DOHH2 (cell line): ENCODE data around the gene CACNA2D4.

Source experiments
- H3F3A ChIP-seq: fragments of 200-600 bp; sonication (generic), shearing (Covaris generic); 2 replicates; pipeline ENCODE4 v1.6.0; 2016; ENCODE audit warnings: antibody characterized with exemption, mild to moderate bottlenecking; ENCODE audit not compliant: control insufficient read depth, insufficient read depth
- H3K27ac ChIP-seq: fragments of 200-600 bp; sonication (generic); 2 replicates; pipeline ENCODE4 v1.5.1; 2014; ENCODE audit warnings: low read depth, mild to moderate bottlenecking, low read length, moderate library complexity
- H3K27me3 ChIP-seq: fragments of 200-600 bp; sonication (generic); 2 replicates; pipeline ENCODE4 v1.6.1; 2014; ENCODE audit warnings: mild to moderate bottlenecking, low read length, mixed read lengths; ENCODE audit not compliant: control insufficient read depth
- H3K36me3 ChIP-seq: fragments of 200-600 bp; sonication (generic); 2 replicates; pipeline ENCODE4 v1.6.1; 2014; ENCODE audit warnings: mild to moderate bottlenecking, low read length, moderate library complexity, mixed read lengths; ENCODE audit not compliant: control insufficient read depth
- H3K4me1 ChIP-seq: fragments of 200-600 bp; sonication (generic); 2 replicates; pipeline ENCODE4 v1.6.1; 2014; ENCODE audit warnings: mild to moderate bottlenecking, low read length, mixed read lengths; ENCODE audit not compliant: control insufficient read depth
- H3K4me2 ChIP-seq: fragments of 200-600 bp; sonication (generic); 2 replicates; pipeline ENCODE4 v1.6.0; 2014; ENCODE audit warnings: mild to moderate bottlenecking, low read length, moderate library complexity
- H3K4me3 ChIP-seq: fragments of 200-600 bp; sonication (generic); 2 replicates; pipeline ENCODE4 v1.5.1; 2014; ENCODE audit warnings: mild to moderate bottlenecking, low read length, mixed read lengths
- H3K79me2 ChIP-seq: fragments of 200-600 bp; sonication (generic); 2 replicates; pipeline ENCODE4 v1.6.1; 2014; ENCODE audit warnings: mild to moderate bottlenecking, low read length, mixed read lengths; ENCODE audit not compliant: control insufficient read depth
- H3K9me2 ChIP-seq: fragments of 200-600 bp; sonication (generic); replicated peaks from 2 replicates; pipeline ENCODE4 v1.6.1; 2014; ENCODE audit warnings: mild to moderate bottlenecking, low read length, mixed read lengths; ENCODE audit not compliant: control insufficient read depth
- H3K9me3 ChIP-seq: fragments of 200-600 bp; sonication (generic); 2 replicates; pipeline ENCODE4 v1.6.1; 2014; ENCODE audit warnings: antibody characterized with exemption, low read length, mixed read lengths; ENCODE audit not compliant: control insufficient read depth, insufficient read depth
- H4K20me1 ChIP-seq: fragments of 200-600 bp; sonication (generic); 2 replicates; pipeline ENCODE4 v1.6.0; 2014; ENCODE audit warnings: low read depth, mild to moderate bottlenecking, antibody characterized with exemption, low read length, moderate library complexity; ENCODE audit not compliant: control insufficient read depth, insufficient read depth
- CTCF ChIP-seq: fragments of 200-600 bp; sonication (generic); IDR thresholded peaks from one replicate; pipeline ENCODE4 v1.5.1; 2014; ENCODE audit warnings: antibody characterized with exemption, mild to moderate bottlenecking, low read depth, low read length; ENCODE audit not compliant: poor library complexity, severe bottlenecking
- EZH2phosphoT487 ChIP-seq: fragments of 200-600 bp; sonication (generic); IDR thresholded peaks from 2 replicates; pipeline ENCODE4 v1.6.1; 2017; ENCODE audit warnings: borderline replicate concordance, mild to moderate bottlenecking, antibody characterized with exemption, low read length, moderate library complexity, mixed read lengths

Gene CACNA2D4

DNA sequence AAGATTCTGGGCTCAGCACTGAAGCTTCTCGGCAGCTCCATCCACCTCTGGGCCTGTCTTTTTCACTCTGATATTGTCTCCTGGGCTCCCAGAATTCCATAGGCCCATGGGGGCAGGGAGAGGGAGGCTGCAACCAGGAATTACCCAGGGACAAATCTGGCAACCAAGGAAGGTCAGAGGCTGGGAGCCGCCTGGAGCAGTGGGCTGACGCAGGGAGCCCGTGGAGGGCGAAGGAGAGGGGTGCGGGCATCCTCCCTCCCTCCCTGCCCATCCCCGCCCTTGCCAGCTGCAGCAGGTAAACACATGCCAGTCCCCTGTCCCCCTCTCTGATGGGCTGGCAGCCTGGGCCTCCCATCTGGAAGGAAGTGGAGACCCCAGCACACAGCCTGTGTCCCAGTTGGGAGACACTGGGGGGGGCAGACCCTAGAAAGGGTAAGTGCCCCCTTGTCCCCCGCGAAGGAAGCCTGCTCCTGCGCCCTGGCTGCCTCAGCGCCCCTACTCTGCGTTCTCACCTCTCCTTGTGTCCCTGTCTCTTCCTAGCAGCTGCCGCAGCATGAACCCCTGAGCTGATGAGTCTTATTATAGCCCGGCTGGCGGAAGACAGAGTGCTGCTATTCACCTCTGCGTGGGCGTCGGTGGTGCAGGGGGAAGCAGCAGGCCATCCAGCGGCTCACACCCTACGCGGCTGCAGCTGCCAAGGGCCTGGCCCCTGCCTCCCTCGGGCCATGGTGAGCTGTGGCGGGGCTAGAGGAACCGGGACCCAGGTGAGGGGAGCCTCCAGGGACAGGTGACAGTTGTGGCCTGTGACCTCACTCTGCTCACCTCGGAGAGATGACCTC, 91.4 kb downstream of the CACNA2D4 start:
- Histone ChIP-seq H3K27ac (no peak overlapping the region), H3K4me1 (no peaks in the 10 kb centered on the region), H3K9me3 (no peaks in the 10 kb centered on the region), H3K79me2 (no peaks in the 10 kb centered on the region), H3K9me2 (no peaks in the 10 kb centered on the region), H3K4me2 (no peak overlapping the region), H3F3A (no peaks in the 10 kb centered on the region), H3K36me3 (no peaks in the 10 kb centered on the region), H3K27me3 (peaks cover 15% of the 10 kb centered on the region), H3K4me3 (no peak overlapping the region), H4K20me1 (no peaks in the 10 kb centered on the region)
- no peak for TF ChIP-seq EZH2phosphoT487
- TF ChIP-seq CTCF, result no peak

DNA sequence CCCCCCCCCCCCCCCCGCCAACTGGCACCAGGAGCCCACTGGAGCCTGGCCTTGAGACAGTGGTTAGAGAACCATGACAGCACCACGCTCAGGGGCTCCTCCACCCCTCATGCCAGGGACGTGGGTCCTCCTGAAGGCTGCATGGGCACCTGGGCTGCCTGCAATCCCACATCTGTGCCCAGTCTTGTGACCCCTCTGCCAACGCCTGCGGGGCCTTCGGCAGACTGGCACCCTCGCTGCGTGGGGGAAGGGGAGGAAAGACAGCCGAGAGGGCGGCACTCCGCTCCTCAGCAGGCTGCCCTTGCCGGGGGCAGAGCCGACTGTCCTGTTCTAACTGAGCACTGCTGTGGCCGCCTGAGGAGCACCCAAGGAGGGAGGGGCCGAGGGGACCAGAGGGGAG, 92.1 kb downstream of the CACNA2D4 start:
- H3K27ac ChIP-seq, result no peak overlapping the region
- H3K4me1 ChIP-seq, result no peaks in the 10 kb centered on the region
- no peak overlapping the region for H3K4me2 ChIP-seq
- H3K9me2 ChIP-seq, result no peaks in the 10 kb centered on the region
- H3K79me2 ChIP-seq, result no peaks in the 10 kb centered on the region
- H3K4me3 ChIP-seq, result no peak overlapping the region
- no peaks in the 10 kb centered on the region for H3K9me3 ChIP-seq
- H3F3A ChIP-seq, result no peaks in the 10 kb centered on the region
- TF ChIP-seq EZH2phosphoT487, result no peak
- TF ChIP-seq CTCF, result no peak
- no peaks in the 10 kb centered on the region for H3K36me3 ChIP-seq
- H3K27me3 ChIP-seq, result peaks cover 18% of the 10 kb centered on the region
- H4K20me1 ChIP-seq, result no peaks in the 10 kb centered on the region

DNA sequence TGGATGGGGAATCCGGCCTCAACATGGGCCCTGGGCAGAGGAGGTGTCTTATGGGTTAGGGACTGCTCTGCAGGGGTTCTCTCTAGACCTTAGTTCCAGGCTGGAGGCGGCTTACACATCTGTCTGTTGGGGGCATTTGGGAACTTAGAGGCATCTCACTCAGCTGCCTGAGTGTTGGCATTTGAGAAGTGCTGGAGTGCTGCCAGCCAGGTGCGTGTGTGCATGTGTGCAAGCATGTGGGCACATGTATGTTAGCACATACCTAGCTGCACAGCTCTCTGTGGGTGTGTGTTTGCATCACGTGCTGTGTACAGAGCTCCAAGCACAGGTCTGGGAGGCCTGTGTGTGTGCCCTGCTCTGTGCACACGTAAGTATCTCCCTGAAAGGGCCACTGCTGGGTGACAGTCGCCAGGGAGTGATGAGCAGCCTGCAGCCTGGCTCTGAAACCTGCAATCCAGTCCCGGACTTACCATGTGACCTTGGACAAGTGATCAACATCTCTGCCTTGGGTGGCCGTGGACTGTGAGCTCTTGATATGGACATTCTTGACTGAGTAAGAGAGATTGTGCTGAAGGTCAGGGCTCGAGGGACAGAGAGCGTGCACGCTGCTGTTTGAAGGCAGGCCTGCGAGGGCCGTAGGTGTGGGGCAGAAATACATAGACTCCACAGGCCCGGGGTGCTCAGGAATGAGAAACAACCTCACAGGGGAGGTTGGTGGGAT, 92.9 kb downstream of the CACNA2D4 start:
- H3K9me3 ChIP-seq, result no peaks in the 10 kb centered on the region
- no peaks in the 10 kb centered on the region for H3K36me3 ChIP-seq
- H3K27me3 ChIP-seq, result peaks cover 25% of the 10 kb centered on the region
- no peak overlapping the region for H3K27ac ChIP-seq
- H4K20me1 ChIP-seq, result no peaks in the 10 kb centered on the region
- H3F3A ChIP-seq, result no peaks in the 10 kb centered on the region
- no peak overlapping the region for H3K4me3 ChIP-seq
- H3K4me1 ChIP-seq, result no peaks in the 10 kb centered on the region
- H3K4me2 ChIP-seq, result no peak overlapping the region
- no peaks in the 10 kb centered on the region for H3K9me2 ChIP-seq
- TF ChIP-seq CTCF (no peak), EZH2phosphoT487 (no peak)
- H3K79me2 ChIP-seq, result no peaks in the 10 kb centered on the region
